ENCODE measurements around the gene ZBTB18.

The ZBTB18 gene

GRCh38 chr1:244054924-244055263, 3.8 kb downstream of the ZBTB18 start:
- TF ChIP-seq, protein P1, sequence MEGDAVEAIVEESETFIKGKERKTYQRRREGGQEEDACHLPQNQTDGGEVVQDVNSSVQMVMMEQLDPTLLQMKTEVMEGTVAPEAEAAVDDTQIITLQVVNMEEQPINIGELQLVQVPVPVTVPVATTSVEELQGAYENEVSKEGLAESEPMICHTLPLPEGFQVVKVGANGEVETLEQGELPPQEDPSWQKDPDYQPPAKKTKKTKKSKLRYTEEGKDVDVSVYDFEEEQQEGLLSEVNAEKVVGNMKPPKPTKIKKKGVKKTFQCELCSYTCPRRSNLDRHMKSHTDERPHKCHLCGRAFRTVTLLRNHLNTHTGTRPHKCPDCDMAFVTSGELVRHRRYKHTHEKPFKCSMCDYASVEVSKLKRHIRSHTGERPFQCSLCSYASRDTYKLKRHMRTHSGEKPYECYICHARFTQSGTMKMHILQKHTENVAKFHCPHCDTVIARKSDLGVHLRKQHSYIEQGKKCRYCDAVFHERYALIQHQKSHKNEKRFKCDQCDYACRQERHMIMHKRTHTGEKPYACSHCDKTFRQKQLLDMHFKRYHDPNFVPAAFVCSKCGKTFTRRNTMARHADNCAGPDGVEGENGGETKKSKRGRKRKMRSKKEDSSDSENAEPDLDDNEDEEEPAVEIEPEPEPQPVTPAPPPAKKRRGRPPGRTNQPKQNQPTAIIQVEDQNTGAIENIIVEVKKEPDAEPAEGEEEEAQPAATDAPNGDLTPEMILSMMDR (conservative IDR thresholded peaks at IDR 0.05; ENCODE audit: low read depth, low read length): no peak
- H3K4me3 ChIP-seq (ENCODE audit: low read length): no peak overlapping the region
- no peak for DNase-seq (ENCODE audit: low read depth)

GRCh38 chr1:244056577-244056976, 5.5 kb downstream of the ZBTB18 start:
- H3K4me3 ChIP-seq (ENCODE audit: low read length): no peak overlapping the region
- DNase-seq (ENCODE audit: low read depth): no peak
- TF ChIP-seq, protein P1 (conservative IDR thresholded peaks at IDR 0.05; ENCODE audit: low read depth, low read length): no peak

GRCh38 chr1:244057474-244058385, 6.6 kb downstream of the ZBTB18 start:
- H3K4me3 ChIP-seq (ENCODE audit: low read length): no peak overlapping the region
- no peak for DNase-seq (ENCODE audit: low read depth)
- TF ChIP-seq, protein P1 (conservative IDR thresholded peaks at IDR 0.05; ENCODE audit: low read depth, low read length): no peak

GRCh38 chr1:244060117-244060516, 9.0 kb downstream of the ZBTB18 start:
- TF ChIP-seq, protein P1 (conservative IDR thresholded peaks at IDR 0.05; ENCODE audit: low read depth, low read length): no peak
- H3K4me3 ChIP-seq (ENCODE audit: low read length): no peak overlapping the region
- DNase-seq (ENCODE audit: low read depth): no peak

DNA sequence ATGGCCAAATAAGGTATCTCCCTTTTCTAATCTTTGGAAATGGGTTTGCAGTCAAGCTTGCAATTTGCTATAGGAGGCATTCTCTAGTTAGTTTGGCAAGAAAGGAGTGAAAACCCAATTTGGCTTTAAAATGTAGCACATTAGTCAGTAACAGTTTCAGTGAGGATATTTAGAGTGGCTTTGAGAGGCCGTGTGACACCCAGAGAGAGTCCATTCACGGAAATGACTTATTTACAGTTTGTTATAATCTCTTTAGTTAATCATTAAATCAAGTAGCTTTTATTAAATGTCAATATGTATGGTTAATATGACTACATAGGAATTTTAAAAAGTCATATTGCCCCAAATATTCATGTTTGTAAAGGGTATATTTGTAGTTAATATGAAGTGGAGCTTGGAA, 9.6 kb downstream of the ZBTB18 start:
- no peak for DNase-seq (ENCODE audit: low read depth)
- TF ChIP-seq, protein P1 (conservative IDR thresholded peaks at IDR 0.05; ENCODE audit: low read depth, low read length): no peak
- no peak overlapping the region for H3K4me3 ChIP-seq (ENCODE audit: low read length)

GRCh38 chr1:244062156-244062725, 11.2 kb downstream of the ZBTB18 start:
- TF ChIP-seq, protein P1 (conservative IDR thresholded peaks at IDR 0.05; ENCODE audit: low read depth, low read length): no peak
- DNase-seq (ENCODE audit: low read depth): no peak
- H3K4me3 ChIP-seq (ENCODE audit: low read length): no peak overlapping the region

GRCh38 chr1:244063498-244063897, 12.4 kb downstream of the ZBTB18 start:
- TF ChIP-seq, protein P1 (conservative IDR thresholded peaks at IDR 0.05; ENCODE audit: low read depth, low read length): no peak
- no peak overlapping the region for H3K4me3 ChIP-seq (ENCODE audit: low read length)

More at GRCh38 chr1:244063498-244063897, 12.4 kb downstream of the ZBTB18 start:
- no peak for DNase-seq (ENCODE audit: low read depth)
